Keratinocyte (primary cell): ENCODE measurements around the gene CIT. TPM values are rescaled to one million over a fixed set of nuclear protein-coding genes. Genes with fewer than 3 reads are reported as not detected.

Source experiments
- DNase-seq: peaks from one replicate; pipeline ENCODE4 v3.0.0-alpha.2; 2011; ENCODE audit warnings: low read depth, missing footprints, low spot score
- FAIRE-seq: peaks from 2 replicates; lab custom pipeline; 2011; peaks lifted over from hg19 to GRCh38; lab: Jason Lieb, UNC
- H2AFZ ChIP-seq: 2 replicates; pipeline ENCODE4 v1.6.0; 2012; ENCODE audit warnings: low read length, control low read depth, inconsistent platforms; ENCODE audit not compliant: control insufficient read depth
- H3K27ac ChIP-seq: 2 replicates; pipeline ENCODE4 v1.5.1; 2011; ENCODE audit warnings: low read length; ENCODE audit not compliant: control insufficient read depth, insufficient read depth
- H3K27me3 ChIP-seq: 3 replicates; pipeline ENCODE4 v1.6.0; 2011; ENCODE audit warnings: low read length; ENCODE audit not compliant: control insufficient read depth, insufficient read depth; ENCODE audit errors: extremely low read depth
- H3K36me3 ChIP-seq, 2 experiments: 2 replicates in 1 of 2; 3 replicates in 1 of 2; pipeline ENCODE4 v1.5.1; 2011; ENCODE audit warnings: low read length in 2 of 2, mild to moderate bottlenecking in 1 of 2; ENCODE audit not compliant: control insufficient read depth in 2 of 2, insufficient read depth in 2 of 2; ENCODE audit errors: extremely low read depth in 1 of 2
- H3K4me1 ChIP-seq: 3 replicates; pipeline ENCODE4 v1.5.1; 2011; ENCODE audit warnings: low read length; ENCODE audit not compliant: control insufficient read depth, insufficient read depth; ENCODE audit errors: extremely low read depth
- H3K4me2 ChIP-seq: 3 replicates; pipeline ENCODE4 v1.6.0; 2011; ENCODE audit warnings: low read depth, low read length; ENCODE audit not compliant: control insufficient read depth, insufficient read depth; ENCODE audit errors: extremely low read depth
- H3K4me3 ChIP-seq, 3 experiments: fragments of 200-600 bp in 1 of 3; sonication (generic) in 1 of 3; 2 replicates in 2 of 3; 3 replicates in 1 of 3; pipeline ENCODE4 v1.5.1; 2011 to 2016; ENCODE audit warnings: low read length in 3 of 3, mild to moderate bottlenecking in 3 of 3, control low read depth in 2 of 3, inconsistent platforms in 1 of 3, low read depth in 1 of 3, mixed read lengths in 1 of 3, mixed run types in 1 of 3, moderate library complexity in 1 of 3; ENCODE audit not compliant: control insufficient read depth in 2 of 3, insufficient read depth in 2 of 3; ENCODE audit errors: extremely low read depth in 1 of 3
- H3K79me2 ChIP-seq: 2 replicates; pipeline ENCODE4 v1.6.0; 2012; ENCODE audit warnings: low read length; ENCODE audit not compliant: control insufficient read depth, insufficient read depth
- H3K9ac ChIP-seq: 3 replicates; pipeline ENCODE4 v1.6.0; 2011; ENCODE audit warnings: low read length; ENCODE audit not compliant: control insufficient read depth, insufficient read depth; ENCODE audit errors: extremely low read depth
- H3K9me1 ChIP-seq: 3 replicates; pipeline ENCODE4 v1.6.0; 2011; ENCODE audit warnings: low read length; ENCODE audit not compliant: control insufficient read depth, insufficient read depth; ENCODE audit errors: extremely low read depth
- H3K9me3 ChIP-seq: 2 replicates; pipeline ENCODE4 v1.5.1; 2012; ENCODE audit warnings: low read depth, low read length; ENCODE audit not compliant: control insufficient read depth
- H4K20me1 ChIP-seq: 3 replicates; pipeline ENCODE4 v1.6.0; 2011; ENCODE audit warnings: low read length; ENCODE audit not compliant: control insufficient read depth, insufficient read depth; ENCODE audit errors: extremely low read depth
- EZH2 ChIP-seq: IDR thresholded peaks from one replicate; pipeline ENCODE4 v1.6.1; 2012; ENCODE audit warnings: inconsistent platforms, mild to moderate bottlenecking, low read length, moderate library complexity
- dilution Hi-C: fragments of 300-500 bp; cut with MboI; formaldehyde crosslinking; loops from one replicate; pipeline ENCODE4 v1.7.0; 2020; ENCODE audit warnings: low sequenced_read_pairs; ENCODE audit not compliant: extremely low pct_ligation_motif_present
- polyA plus RNA-seq, 5 experiments: library from polyadenylated mRNA; depleted of rRNA in 3 of 5; stranded (reverse) in 3 of 5; stranded (forward) in 1 of 5; unstranded in 1 of 5; fragments of >200 nt; gene quantifications; 1 replicate in 1 of 5; 2 replicates in 3 of 5; 3 replicates in 1 of 5; pipeline versions ENCODE4 v1.2.1 to v1.2.3, GENCODE V29; 2011 to 2012; ENCODE audit warnings: missing spikeins in 2 of 5, low read depth in 1 of 5, low replicate concordance in 1 of 5
- TF ChIP-seq, protein P1 (sequence below), 3 experiments: IDR thresholded peaks in 1 of 3; conservative IDR thresholded peaks in 1 of 3; optimal IDR thresholded peaks in 1 of 3; 2 replicates in 2 of 3; 3 replicates in 1 of 3; pipeline versions ENCODE3 to v1.5.1; 2011; ENCODE audit warnings: low read length in 3 of 3, mild to moderate bottlenecking in 3 of 3, moderate library complexity in 2 of 3, control low read depth in 1 of 3, inconsistent platforms in 1 of 3; ENCODE audit not compliant: insufficient read depth in 2 of 3; ENCODE audit errors: extremely low read depth in 1 of 3

CIT gene
- polyA plus RNA-seq, 1 donor (not counting 4 experiments of a cell fraction or from before 2014, with no cell fraction given): 6.2 TPM

DNA sequence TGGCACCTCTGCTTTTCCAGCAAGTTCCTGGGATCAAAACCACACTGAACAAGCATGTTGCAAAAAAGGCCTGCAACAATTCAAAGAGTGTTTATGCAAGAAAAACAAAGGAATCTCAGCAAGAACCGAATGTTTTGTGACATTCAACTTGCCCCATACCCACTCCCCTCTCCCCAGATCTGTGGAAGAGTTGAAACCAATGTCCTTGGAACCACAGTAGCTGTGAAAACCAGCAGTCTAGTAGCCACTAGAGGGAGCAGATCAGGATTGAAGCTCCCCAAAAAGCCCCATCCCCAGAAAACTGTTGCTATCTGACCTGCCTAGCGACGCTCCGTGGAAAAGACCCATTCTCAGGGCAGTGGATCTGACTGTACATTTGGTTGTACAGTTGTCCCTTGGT lies 182.1 kb downstream of the CIT start:
- Histone ChIP-seq H3K79me2 (no peaks in the 10 kb centered on the region), H3K9ac (no peak overlapping the region), H3K36me3 (peaks cover 0 to 6% of the 10 kb centered on the region in 2 experiments), H3K27ac (no peak overlapping the region), H4K20me1 (no peaks in the 10 kb centered on the region), H3K9me1 (no peaks in the 10 kb centered on the region), H3K4me2 (no peak overlapping the region), H3K4me3 (no peak overlapping the region), H3K27me3 (no peaks in the 10 kb centered on the region), H3K9me3 (no peaks in the 10 kb centered on the region), H2AFZ (no peak overlapping the region), H3K4me1 (peaks cover 3% of the 10 kb centered on the region)
- TF ChIP-seq, protein P1, sequence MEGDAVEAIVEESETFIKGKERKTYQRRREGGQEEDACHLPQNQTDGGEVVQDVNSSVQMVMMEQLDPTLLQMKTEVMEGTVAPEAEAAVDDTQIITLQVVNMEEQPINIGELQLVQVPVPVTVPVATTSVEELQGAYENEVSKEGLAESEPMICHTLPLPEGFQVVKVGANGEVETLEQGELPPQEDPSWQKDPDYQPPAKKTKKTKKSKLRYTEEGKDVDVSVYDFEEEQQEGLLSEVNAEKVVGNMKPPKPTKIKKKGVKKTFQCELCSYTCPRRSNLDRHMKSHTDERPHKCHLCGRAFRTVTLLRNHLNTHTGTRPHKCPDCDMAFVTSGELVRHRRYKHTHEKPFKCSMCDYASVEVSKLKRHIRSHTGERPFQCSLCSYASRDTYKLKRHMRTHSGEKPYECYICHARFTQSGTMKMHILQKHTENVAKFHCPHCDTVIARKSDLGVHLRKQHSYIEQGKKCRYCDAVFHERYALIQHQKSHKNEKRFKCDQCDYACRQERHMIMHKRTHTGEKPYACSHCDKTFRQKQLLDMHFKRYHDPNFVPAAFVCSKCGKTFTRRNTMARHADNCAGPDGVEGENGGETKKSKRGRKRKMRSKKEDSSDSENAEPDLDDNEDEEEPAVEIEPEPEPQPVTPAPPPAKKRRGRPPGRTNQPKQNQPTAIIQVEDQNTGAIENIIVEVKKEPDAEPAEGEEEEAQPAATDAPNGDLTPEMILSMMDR (optimal IDR thresholded peaks at IDR 0.05 in 1 of 3, IDR thresholded peaks at IDR 0.05 in 1 of 3, conservative IDR thresholded peaks at IDR 0.05 in 1 of 3; ENCODE audit: extremely low read depth in 1 of 3, insufficient read depth in 2 of 3, low read length in 3 of 3): peak; percentile 35 to 72 (median 48)
- TF ChIP-seq EZH2: no peak
- no peak for FAIRE-seq
- dilution Hi-C loops: no loop called here
- no peak for DNase-seq

DNA sequence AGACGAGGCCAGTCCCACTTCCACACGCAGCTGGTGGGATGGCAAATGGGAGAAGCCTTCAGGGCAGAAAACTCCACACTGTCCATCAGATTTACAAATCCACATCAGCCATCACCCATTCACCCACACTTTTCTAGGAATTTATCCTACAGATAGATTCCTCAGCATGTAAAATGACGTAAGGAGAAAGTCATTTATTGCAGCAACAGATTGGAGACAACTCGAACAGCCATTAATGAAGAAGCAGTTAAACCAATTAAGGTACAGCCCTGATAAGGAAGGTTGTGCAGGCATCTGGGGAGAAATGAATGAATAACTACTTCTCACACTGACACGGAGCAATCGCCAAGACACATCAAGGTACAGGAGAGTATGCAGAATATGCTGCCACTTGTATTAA lies 183.0 kb downstream of the CIT start:
- no peak for DNase-seq
- Histone ChIP-seq H3K27me3 (no peaks in the 10 kb centered on the region), H3K4me2 (no peak overlapping the region), H3K36me3 (peaks cover 0 to 6% of the 10 kb centered on the region in 2 experiments), H2AFZ (no peak overlapping the region), H3K9ac (no peak overlapping the region), H4K20me1 (no peaks in the 10 kb centered on the region), H3K27ac (no peak overlapping the region), H3K79me2 (no peaks in the 10 kb centered on the region), H3K9me3 (no peaks in the 10 kb centered on the region), H3K4me1 (peaks cover 3% of the 10 kb centered on the region), H3K9me1 (no peaks in the 10 kb centered on the region), H3K4me3 (no peak overlapping the region)
- TF ChIP-seq, protein P1 (optimal IDR thresholded peaks at IDR 0.05 in 1 of 3, IDR thresholded peaks at IDR 0.05 in 1 of 3, conservative IDR thresholded peaks at IDR 0.05 in 1 of 3; ENCODE audit: extremely low read depth in 1 of 3, insufficient read depth in 2 of 3, low read length in 3 of 3): no peak
- no peak for TF ChIP-seq EZH2
- FAIRE-seq: no peak
- dilution Hi-C loops: no loop called here
